HCT116 (cell line): Measurements from ENCODE around the gene ST7.

Experiments used
- ATF3 ChIP-seq: IDR thresholded peaks from 2 replicates; pipeline ENCODE4 v1.6.1; 2012
- CBX3 ChIP-seq: IDR thresholded peaks from 2 replicates; pipeline ENCODE4 v1.6.1; 2012; ENCODE audit warnings: low read depth
- CEBPB ChIP-seq: IDR thresholded peaks from 2 replicates; pipeline ENCODE4 v1.6.1; 2012; ENCODE audit warnings: low read depth
- EZH2 ChIP-seq: fragments of 200-600 bp; sonication (generic); IDR thresholded peaks from 2 replicates; pipeline ENCODE4 v1.6.1; 2017; ENCODE audit warnings: antibody characterized with exemption, mixed run types
- POLR2A ChIP-seq: IDR thresholded peaks from 2 replicates; pipeline ENCODE4 v1.7.0; 2011; ENCODE audit warnings: borderline replicate concordance; ENCODE audit not compliant: insufficient read depth, insufficient read length; ENCODE audit errors: extremely low read depth
- POLR2AphosphoS5 ChIP-seq: IDR thresholded peaks from 2 replicates; pipeline ENCODE4 v1.6.1; 2011; ENCODE audit warnings: mild to moderate bottlenecking, low read depth, low read length, moderate library complexity
- SRF ChIP-seq: IDR thresholded peaks from 2 replicates; pipeline ENCODE4 v1.6.1; 2012; ENCODE audit warnings: low read depth
- TCF7L2 ChIP-seq: IDR thresholded peaks from 2 replicates; pipeline ENCODE4 v1.7.0; 2011; ENCODE audit warnings: borderline replicate concordance, inconsistent platforms; ENCODE audit not compliant: insufficient read depth, insufficient read length; ENCODE audit errors: extremely low read depth
- YY1 ChIP-seq: IDR thresholded peaks from 2 replicates; pipeline ENCODE4 v1.6.1; 2011; ENCODE audit warnings: low read length, low read depth, moderate library complexity, mild to moderate bottlenecking; ENCODE audit not compliant: insufficient replicate concordance; ENCODE audit errors: extremely low read depth
- ZNF274 ChIP-seq: fragments of 200-500 bp; sonication (Bioruptor generic); IDR thresholded peaks from 2 replicates; pipeline ENCODE4 v1.6.1; 2014; ENCODE audit warnings: mild to moderate bottlenecking, low read depth, low read length, inconsistent platforms
- TF ChIP-seq, protein P1 (sequence below), 3 experiments: fragments of 200-600 bp in 1 of 3; sonication (generic) in 1 of 3; IDR thresholded peaks in 2 of 3; conservative IDR thresholded peaks in 1 of 3; 2 replicates each; pipeline ENCODE4 v1.5.1; 2012 to 2017; ENCODE audit warnings: low read depth in 2 of 3, low read length in 2 of 3, antibody characterized with exemption in 1 of 3, borderline replicate concordance in 1 of 3, control low read depth in 1 of 3, mild to moderate bottlenecking in 1 of 3, mixed read lengths in 1 of 3, mixed run types in 1 of 3, moderate library complexity in 1 of 3; ENCODE audit not compliant: insufficient read depth in 1 of 3
- TF ChIP-seq, protein P2 (sequence below): IDR thresholded peaks from 2 replicates; pipeline ENCODE4 v1.6.1; 2011; ENCODE audit warnings: mild to moderate bottlenecking, low read length, moderate library complexity; ENCODE audit not compliant: insufficient replicate concordance; ENCODE audit errors: extremely low read depth

DNA sequence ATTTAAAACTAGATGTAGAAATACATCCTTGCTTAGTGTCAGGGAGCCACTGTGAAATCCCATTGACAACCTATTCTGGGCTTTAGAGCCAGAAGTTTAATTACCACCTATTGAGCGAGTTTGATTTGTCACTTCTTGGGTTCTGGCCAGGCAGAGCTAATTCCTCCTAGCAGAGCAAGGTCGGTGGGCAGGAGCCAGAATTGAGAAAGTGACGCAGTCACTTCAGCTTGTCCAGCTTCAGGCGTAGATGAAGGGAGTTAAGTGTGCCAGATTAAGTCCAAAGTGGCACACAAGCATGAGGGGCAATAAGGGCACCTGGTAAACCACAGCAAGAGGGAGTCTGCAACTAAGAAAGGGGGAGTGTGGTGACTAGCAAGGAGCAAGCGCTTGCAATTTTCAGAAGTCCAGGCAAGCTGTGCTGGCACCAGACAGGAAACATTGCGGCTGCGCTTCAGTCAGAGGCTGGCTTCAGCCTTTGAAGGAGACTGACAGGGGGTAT lies 119.4 kb downstream of the ST7 start:
- TF ChIP-seq, protein P1, sequence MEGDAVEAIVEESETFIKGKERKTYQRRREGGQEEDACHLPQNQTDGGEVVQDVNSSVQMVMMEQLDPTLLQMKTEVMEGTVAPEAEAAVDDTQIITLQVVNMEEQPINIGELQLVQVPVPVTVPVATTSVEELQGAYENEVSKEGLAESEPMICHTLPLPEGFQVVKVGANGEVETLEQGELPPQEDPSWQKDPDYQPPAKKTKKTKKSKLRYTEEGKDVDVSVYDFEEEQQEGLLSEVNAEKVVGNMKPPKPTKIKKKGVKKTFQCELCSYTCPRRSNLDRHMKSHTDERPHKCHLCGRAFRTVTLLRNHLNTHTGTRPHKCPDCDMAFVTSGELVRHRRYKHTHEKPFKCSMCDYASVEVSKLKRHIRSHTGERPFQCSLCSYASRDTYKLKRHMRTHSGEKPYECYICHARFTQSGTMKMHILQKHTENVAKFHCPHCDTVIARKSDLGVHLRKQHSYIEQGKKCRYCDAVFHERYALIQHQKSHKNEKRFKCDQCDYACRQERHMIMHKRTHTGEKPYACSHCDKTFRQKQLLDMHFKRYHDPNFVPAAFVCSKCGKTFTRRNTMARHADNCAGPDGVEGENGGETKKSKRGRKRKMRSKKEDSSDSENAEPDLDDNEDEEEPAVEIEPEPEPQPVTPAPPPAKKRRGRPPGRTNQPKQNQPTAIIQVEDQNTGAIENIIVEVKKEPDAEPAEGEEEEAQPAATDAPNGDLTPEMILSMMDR (IDR thresholded peaks at IDR 0.05 in 2 of 3, conservative IDR thresholded peaks at IDR 0.05 in 1 of 3; ENCODE audit: borderline replicate concordance in 1 of 3, insufficient read depth in 1 of 3, low read depth in 2 of 3, low read length in 2 of 3) = no peak
- TF ChIP-seq, protein P2, sequence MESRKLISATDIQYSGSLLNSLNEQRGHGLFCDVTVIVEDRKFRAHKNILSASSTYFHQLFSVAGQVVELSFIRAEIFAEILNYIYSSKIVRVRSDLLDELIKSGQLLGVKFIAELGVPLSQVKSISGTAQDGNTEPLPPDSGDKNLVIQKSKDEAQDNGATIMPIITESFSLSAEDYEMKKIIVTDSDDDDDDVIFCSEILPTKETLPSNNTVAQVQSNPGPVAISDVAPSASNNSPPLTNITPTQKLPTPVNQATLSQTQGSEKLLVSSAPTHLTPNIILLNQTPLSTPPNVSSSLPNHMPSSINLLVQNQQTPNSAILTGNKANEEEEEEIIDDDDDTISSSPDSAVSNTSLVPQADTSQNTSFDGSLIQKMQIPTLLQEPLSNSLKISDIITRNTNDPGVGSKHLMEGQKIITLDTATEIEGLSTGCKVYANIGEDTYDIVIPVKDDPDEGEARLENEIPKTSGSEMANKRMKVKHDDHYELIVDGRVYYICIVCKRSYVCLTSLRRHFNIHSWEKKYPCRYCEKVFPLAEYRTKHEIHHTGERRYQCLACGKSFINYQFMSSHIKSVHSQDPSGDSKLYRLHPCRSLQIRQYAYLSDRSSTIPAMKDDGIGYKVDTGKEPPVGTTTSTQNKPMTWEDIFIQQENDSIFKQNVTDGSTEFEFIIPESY = no peak
- TF ChIP-seq POLR2A (no peak), EZH2 (no peak), POLR2AphosphoS5 (no peak), ATF3 (no peak), ZNF274 (no peak), SRF (no peak), CEBPB (no peak), CBX3 (no peak), YY1 (no peak), TCF7L2 (no peak)
